ENCODE measurements around the gene GALNT5. TPM values are rescaled to one million over a fixed set of nuclear protein-coding genes. Genes with fewer than 3 reads are reported as not detected.

The GALNT5 gene
- total and polyA plus RNA-seq, 10 of the 15 experiments (the other 5 are each of a cell fraction or from before 2014, with no cell fraction given) = under 0.01 to 0.25 (median 0.03) TPM; not detected in 4

DNA sequence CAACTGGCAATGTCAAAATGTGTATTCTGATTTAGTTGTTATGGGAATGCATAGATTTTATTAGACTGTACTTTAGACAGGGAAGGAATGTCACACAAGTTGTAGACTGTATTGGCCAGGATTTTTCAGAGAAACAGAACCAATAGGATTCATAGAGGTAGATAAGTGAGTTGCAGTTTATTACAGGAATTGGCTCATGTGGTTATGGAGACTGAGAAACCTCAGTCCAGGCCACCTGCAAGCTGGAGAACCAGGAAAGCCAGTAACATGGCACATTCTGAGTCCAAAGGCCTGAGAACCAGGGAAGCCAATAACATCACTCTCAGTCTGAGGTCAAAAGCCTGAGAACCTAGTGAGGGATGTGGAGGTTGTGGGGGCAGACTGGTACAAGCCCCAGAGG is 1.8 kb upstream of the GALNT5 start:
- H3K4me1 ChIP-seq (ENCODE audit: control insufficient read depth, insufficient read depth, low read length) = peaks cover 12% of the 10 kb centered on the region
- in situ Hi-C loops (cut with MboI) (no loop called here), intact Hi-C loops (cut with micrococcal nuclease; ENCODE audit: unreplicated experiment) (no loop called here)
- H3K27me3 ChIP-seq (replicated peaks in 1 of 2; ENCODE audit: control insufficient read depth in 2 of 2, insufficient read depth in 2 of 2, low read length in 1 of 2) = no peaks in the 10 kb centered on the region; a peak in 1 of 4 replicates
- ChIA-PET RAD21 (ENCODE audit: unreplicated experiment) (interaction anchor here (0.6 kb wide), 1 partner anchor 11 kb away, joined by 3 read pairs; no protein-coding TSS in a partner anchor), CTCF (no interaction called here), POLR2A (no interaction called here), SMC1A (ENCODE audit: uncharacterized antibody, unreplicated experiment) (interaction anchor here (0.6 kb wide), 1 partner anchor 8 kb away, joined by 3 read pairs; no protein-coding TSS in a partner anchor)
- DNase-seq (ENCODE audit: low read depth, low spot score) (no peak), FAIRE-seq (no peak), ATAC-seq (no peak)
- no peaks in the 10 kb centered on the region for H3K79me2 ChIP-seq (ENCODE audit: control insufficient read depth, insufficient read depth, low read length)
- no peak overlapping the region for H3K27ac ChIP-seq (ENCODE audit: control insufficient read depth, insufficient read depth)
- no peaks in the 10 kb centered on the region for H3K9me3 ChIP-seq (replicated peaks; ENCODE audit: control insufficient read depth, insufficient read depth, low read length)
- BruUV-seq (replicated peaks) = no TSS peak
- no peak overlapping the region for H2AFZ ChIP-seq (ENCODE audit: control insufficient read depth, low read depth, low read length)
- no peak overlapping the region for H3K4me3 ChIP-seq
- no peak for TF ChIP-seq SREBF1 (IDR thresholded peaks at IDR 0.05; ENCODE audit: low read length)
- no peaks in the 10 kb centered on the region for H4K20me1 ChIP-seq (ENCODE audit: control insufficient read depth, insufficient read depth)
- no peaks in the 10 kb centered on the region for H3K36me3 ChIP-seq (ENCODE audit: control insufficient read depth in 2 of 2, insufficient read depth in 2 of 2, low read length in 1 of 2)
- H3K4me2 ChIP-seq (ENCODE audit: control insufficient read depth, insufficient read depth) = no peak overlapping the region
- no peak overlapping the region for H3K9ac ChIP-seq (ENCODE audit: control insufficient read depth, insufficient read depth, low read length)

DNA sequence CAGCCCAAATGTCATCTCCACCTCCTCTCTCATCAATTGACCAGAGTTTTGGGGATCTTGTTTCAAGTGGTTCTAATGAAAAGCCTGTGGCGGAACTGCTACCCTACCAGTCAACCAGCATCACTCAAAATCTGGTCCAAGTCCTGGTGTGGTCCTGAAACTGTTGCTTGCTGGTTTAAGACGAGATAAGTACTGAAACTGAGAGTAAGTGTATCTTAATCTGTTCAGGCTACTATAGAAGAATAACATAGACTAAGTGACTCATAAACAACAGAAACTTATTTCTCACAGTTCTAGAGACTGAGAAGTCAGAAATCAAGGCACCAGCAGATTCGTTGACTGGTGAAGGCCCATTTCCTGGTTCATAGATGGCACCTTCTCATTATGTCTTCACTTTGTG is 879 bp upstream of the GALNT5 start:
- H3K9ac ChIP-seq (ENCODE audit: control insufficient read depth, insufficient read depth, low read length) = no peak overlapping the region
- CTCF ChIA-PET = interaction anchor here (1.3 to 1.7 kb wide), 2 partner anchors 10 kb away, joined by 3 to 4 read pairs; no protein-coding TSS in a partner anchor
- TF ChIP-seq FOXM1 (IDR thresholded peaks at IDR 0.05; ENCODE audit: low read depth, low read length) = peak; percentile 26; the same call in 1 of the 2 replicates
- TF ChIP-seq, protein P1, sequence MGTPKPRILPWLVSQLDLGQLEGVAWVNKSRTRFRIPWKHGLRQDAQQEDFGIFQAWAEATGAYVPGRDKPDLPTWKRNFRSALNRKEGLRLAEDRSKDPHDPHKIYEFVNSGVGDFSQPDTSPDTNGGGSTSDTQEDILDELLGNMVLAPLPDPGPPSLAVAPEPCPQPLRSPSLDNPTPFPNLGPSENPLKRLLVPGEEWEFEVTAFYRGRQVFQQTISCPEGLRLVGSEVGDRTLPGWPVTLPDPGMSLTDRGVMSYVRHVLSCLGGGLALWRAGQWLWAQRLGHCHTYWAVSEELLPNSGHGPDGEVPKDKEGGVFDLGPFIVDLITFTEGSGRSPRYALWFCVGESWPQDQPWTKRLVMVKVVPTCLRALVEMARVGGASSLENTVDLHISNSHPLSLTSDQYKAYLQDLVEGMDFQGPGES (IDR thresholded peaks at IDR 0.05) = no peak
- no peak for TF ChIP-seq CHD4 (IDR thresholded peaks at IDR 0.05)
- TF ChIP-seq ZSCAN29 (IDR thresholded peaks at IDR 0.05) = no peak
- no peak for TF ChIP-seq NFXL1 (IDR thresholded peaks at IDR 0.05; ENCODE audit: borderline replicate concordance)
- TF ChIP-seq ZNF384 (IDR thresholded peaks at IDR 0.05; ENCODE audit: borderline replicate concordance, low read depth, low read length) = no peak
- no peak for TF ChIP-seq FOS (IDR thresholded peaks at IDR 0.05; ENCODE audit: borderline replicate concordance, extremely low read depth, insufficient read length)
- TF ChIP-seq, protein P2, sequence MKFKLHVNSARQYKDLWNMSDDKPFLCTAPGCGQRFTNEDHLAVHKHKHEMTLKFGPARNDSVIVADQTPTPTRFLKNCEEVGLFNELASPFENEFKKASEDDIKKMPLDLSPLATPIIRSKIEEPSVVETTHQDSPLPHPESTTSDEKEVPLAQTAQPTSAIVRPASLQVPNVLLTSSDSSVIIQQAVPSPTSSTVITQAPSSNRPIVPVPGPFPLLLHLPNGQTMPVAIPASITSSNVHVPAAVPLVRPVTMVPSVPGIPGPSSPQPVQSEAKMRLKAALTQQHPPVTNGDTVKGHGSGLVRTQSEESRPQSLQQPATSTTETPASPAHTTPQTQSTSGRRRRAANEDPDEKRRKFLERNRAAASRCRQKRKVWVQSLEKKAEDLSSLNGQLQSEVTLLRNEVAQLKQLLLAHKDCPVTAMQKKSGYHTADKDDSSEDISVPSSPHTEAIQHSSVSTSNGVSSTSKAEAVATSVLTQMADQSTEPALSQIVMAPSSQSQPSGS (IDR thresholded peaks at IDR 0.05; ENCODE audit: low read length) = peak; percentile 58; the same call in 1 of the 2 replicates
- no peak for TF ChIP-seq SIN3A (IDR thresholded peaks at IDR 0.05; ENCODE audit: low read depth, low read length)
- TF ChIP-seq, protein P3, sequence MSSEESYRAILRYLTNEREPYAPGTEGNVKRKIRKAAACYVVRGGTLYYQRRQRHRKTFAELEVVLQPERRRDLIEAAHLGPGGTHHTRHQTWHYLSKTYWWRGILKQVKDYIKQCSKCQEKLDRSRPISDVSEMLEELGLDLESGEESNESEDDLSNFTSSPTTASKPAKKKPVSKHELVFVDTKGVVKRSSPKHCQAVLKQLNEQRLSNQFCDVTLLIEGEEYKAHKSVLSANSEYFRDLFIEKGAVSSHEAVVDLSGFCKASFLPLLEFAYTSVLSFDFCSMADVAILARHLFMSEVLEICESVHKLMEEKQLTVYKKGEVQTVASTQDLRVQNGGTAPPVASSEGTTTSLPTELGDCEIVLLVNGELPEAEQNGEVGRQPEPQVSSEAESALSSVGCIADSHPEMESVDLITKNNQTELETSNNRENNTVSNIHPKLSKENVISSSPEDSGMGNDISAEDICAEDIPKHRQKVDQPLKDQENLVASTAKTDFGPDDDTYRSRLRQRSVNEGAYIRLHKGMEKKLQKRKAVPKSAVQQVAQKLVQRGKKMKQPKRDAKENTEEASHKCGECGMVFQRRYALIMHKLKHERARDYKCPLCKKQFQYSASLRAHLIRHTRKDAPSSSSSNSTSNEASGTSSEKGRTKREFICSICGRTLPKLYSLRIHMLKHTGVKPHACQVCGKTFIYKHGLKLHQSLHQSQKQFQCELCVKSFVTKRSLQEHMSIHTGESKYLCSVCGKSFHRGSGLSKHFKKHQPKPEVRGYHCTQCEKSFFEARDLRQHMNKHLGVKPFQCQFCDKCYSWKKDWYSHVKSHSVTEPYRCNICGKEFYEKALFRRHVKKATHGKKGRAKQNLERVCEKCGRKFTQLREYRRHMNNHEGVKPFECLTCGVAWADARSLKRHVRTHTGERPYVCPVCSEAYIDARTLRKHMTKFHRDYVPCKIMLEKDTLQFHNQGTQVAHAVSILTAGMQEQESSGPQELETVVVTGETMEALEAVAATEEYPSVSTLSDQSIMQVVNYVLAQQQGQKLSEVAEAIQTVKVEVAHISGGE (CRISPR knock-in tag; IDR thresholded peaks at IDR 0.05) = no peak
- TF ChIP-seq RBBP5 (conservative IDR thresholded peaks at IDR 0.05) = no peak
- TF ChIP-seq IRF4 (IDR thresholded peaks at IDR 0.05; ENCODE audit: low read depth, low read length) = peak; percentile 6; the same call in 1 of the 2 replicates

More for the DNA sequence above, 879 bp upstream of the GALNT5 start:
- ChIA-PET SMC1A (ENCODE audit: uncharacterized antibody, unreplicated experiment) (interaction anchor here (0.6 kb wide), 1 partner anchor 7 kb away, joined by 3 read pairs; no protein-coding TSS in a partner anchor), POLR2A (no interaction called here), RAD21 (ENCODE audit: unreplicated experiment) (interaction anchor here (0.6 kb wide), 1 partner anchor 11 kb away, joined by 3 read pairs; no protein-coding TSS in a partner anchor)
- H3K79me2 ChIP-seq (ENCODE audit: control insufficient read depth, insufficient read depth, low read length) = no peaks in the 10 kb centered on the region
- peaks cover 12% of the 10 kb centered on the region for H3K4me1 ChIP-seq (ENCODE audit: control insufficient read depth, insufficient read depth, low read length)
- no peak overlapping the region for H3K4me3 ChIP-seq
- no peak overlapping the region for H3K4me2 ChIP-seq (ENCODE audit: control insufficient read depth, insufficient read depth)
- no peaks in the 10 kb centered on the region for H4K20me1 ChIP-seq (ENCODE audit: control insufficient read depth, insufficient read depth)
- in situ Hi-C loops (cut with MboI) (no loop called here), intact Hi-C loops (cut with micrococcal nuclease; ENCODE audit: unreplicated experiment) (no loop called here)
- H2AFZ ChIP-seq (ENCODE audit: control insufficient read depth, low read depth, low read length) = no peak overlapping the region
- peak; percentile 90 for FAIRE-seq
- peak; percentile 49 for DNase-seq (ENCODE audit: low read depth, low spot score)
- WGBS (ENCODE audit: insufficient coverage, insufficient replicate concordance, low lambda C conversion rate, missing lambda C conversion rate) = 15% methylated on average over 3 of the region's 3 CpGs
- ATAC-seq = peak; percentile 86
- BruUV-seq (replicated peaks) = no TSS peak
- H3K27me3 ChIP-seq (replicated peaks in 1 of 2; ENCODE audit: control insufficient read depth in 2 of 2, insufficient read depth in 2 of 2, low read length in 1 of 2) = no peaks in the 10 kb centered on the region; a peak in 1 of 4 replicates
- no peaks in the 10 kb centered on the region for H3K9me3 ChIP-seq (replicated peaks; ENCODE audit: control insufficient read depth, insufficient read depth, low read length)
- H3K27ac ChIP-seq (ENCODE audit: control insufficient read depth, insufficient read depth) = no peak overlapping the region
- H3K36me3 ChIP-seq (ENCODE audit: control insufficient read depth in 2 of 2, insufficient read depth in 2 of 2, low read length in 1 of 2) = no peaks in the 10 kb centered on the region

All from GM12878 (cell line).